Lower leg skin (tissue), 4 donors: ENCODE measurements around the gene BMP7. TPM values are rescaled to one million over a fixed set of nuclear protein-coding genes. Genes with fewer than 3 reads are reported as not detected.

Experiments used
- DNase-seq, 2 donors: peaks; one replicate each; pipeline ENCODE4 v3.0.0-alpha.2; 2019; ENCODE audit warnings: low spot score in 2 of 2
- H3K4me3 ChIP-seq: fragments of 200-600 bp; sonication (generic); 2 replicates; pipeline ENCODE4 v1.5.1; 2017; ENCODE audit warnings: mild to moderate bottlenecking, low read depth; ENCODE audit not compliant: poor library complexity, severe bottlenecking
- POLR2A ChIP-seq, 2 donors: fragments of 450-650 bp; IDR thresholded peaks; one replicate each; pipeline ENCODE4 v1.6.1; 2016 to 2017; ENCODE audit warnings: antibody characterized with exemption in 2 of 2, mild to moderate bottlenecking in 1 of 2, moderate library complexity in 1 of 2
- WGBS, 2 donors: methylation state at CpG; one replicate each; pipeline ENCODE4 v1.1.5; 2018; 5-methylcytosine and 5-hydroxymethylcytosine counted together
- intact Hi-C: fragments of 100-400 bp; cut with DNase I; formaldehyde crosslinking; loops from one replicate; pipeline ENCODE4 v1.15.0; 2023; ENCODE audit warnings: low total_unique reads
- total RNA-seq, 4 donors: library from RNA; depleted of rRNA; stranded (reverse); fragments of >200 nt; gene quantifications; one replicate each; pipeline ENCODE4 v1.1.0, GENCODE V29; 2016
- TF ChIP-seq, protein P1 (sequence below), 3 donors: fragments of 450-650 bp; IDR thresholded peaks; one replicate each; pipeline ENCODE4 v1.5.1; 2016; ENCODE audit warnings: antibody characterized with exemption in 3 of 3, mild to moderate bottlenecking in 3 of 3, moderate library complexity in 2 of 3

Gene BMP7
- total RNA-seq, 4 donors from 2014 or later = 40.5 to 66.3 (median 46.8) TPM

DNA sequence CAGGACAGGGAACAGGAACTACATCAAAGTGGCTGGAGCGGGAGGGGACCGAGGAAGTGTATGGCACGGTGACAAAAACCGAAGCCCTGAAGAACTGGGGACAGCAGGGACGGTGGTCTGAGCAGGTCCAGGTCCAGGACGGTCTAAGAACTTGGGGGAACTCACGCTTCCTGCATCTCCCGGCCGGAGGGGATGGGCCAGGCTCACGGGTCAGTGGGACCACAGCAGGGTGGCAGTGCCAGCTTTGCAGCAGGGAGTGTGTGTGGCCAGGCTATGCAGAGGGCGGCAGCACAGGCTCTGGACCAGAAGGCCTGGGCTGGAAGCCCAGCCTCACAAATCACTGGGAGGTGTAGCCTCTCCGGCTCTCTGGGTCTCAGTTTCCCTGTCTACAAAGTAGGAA is 123.8 kb downstream of the BMP7 start:
- 58 to 73% methylated on average over 10 to 12 of the region's 12 CpGs for WGBS, 2 donors
- no peak for DNase-seq
- TF ChIP-seq, protein P1, sequence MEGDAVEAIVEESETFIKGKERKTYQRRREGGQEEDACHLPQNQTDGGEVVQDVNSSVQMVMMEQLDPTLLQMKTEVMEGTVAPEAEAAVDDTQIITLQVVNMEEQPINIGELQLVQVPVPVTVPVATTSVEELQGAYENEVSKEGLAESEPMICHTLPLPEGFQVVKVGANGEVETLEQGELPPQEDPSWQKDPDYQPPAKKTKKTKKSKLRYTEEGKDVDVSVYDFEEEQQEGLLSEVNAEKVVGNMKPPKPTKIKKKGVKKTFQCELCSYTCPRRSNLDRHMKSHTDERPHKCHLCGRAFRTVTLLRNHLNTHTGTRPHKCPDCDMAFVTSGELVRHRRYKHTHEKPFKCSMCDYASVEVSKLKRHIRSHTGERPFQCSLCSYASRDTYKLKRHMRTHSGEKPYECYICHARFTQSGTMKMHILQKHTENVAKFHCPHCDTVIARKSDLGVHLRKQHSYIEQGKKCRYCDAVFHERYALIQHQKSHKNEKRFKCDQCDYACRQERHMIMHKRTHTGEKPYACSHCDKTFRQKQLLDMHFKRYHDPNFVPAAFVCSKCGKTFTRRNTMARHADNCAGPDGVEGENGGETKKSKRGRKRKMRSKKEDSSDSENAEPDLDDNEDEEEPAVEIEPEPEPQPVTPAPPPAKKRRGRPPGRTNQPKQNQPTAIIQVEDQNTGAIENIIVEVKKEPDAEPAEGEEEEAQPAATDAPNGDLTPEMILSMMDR (IDR thresholded peaks at IDR 0.05) = no peak
- no peak for TF ChIP-seq POLR2A (IDR thresholded peaks at IDR 0.05)
- H3K4me3 ChIP-seq = no peak overlapping the region
- intact Hi-C loops = no loop called here

DNA sequence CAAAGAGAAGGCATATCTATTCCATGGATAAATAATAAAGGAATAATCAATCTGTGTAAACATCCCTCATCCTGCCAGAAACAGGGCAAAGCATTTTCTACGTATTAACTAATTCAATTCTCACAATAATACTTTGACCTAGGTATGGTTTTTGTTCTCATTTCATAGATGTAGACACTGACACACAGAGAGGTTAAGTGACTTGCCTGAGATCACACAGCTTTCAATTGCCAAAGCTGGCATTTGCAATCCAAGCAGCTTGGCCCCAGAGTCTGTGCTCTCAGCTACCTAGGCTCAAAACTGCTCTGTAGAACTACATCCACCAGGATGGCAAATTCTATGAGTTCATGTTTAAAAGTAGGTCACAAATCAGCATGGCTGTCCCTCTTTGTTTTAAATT is 124.9 kb downstream of the BMP7 start:
- whole genome bisulfite sequencing, 2 donors = 91 to 95% methylated on average over 1 of the region's 1 CpG
- no peak for TF ChIP-seq POLR2A (IDR thresholded peaks at IDR 0.05)
- TF ChIP-seq, protein P1 (IDR thresholded peaks at IDR 0.05) = no peak
- H3K4me3 ChIP-seq = no peak overlapping the region
- no peak for DNase-seq
- intact Hi-C loops = no loop called here

DNA sequence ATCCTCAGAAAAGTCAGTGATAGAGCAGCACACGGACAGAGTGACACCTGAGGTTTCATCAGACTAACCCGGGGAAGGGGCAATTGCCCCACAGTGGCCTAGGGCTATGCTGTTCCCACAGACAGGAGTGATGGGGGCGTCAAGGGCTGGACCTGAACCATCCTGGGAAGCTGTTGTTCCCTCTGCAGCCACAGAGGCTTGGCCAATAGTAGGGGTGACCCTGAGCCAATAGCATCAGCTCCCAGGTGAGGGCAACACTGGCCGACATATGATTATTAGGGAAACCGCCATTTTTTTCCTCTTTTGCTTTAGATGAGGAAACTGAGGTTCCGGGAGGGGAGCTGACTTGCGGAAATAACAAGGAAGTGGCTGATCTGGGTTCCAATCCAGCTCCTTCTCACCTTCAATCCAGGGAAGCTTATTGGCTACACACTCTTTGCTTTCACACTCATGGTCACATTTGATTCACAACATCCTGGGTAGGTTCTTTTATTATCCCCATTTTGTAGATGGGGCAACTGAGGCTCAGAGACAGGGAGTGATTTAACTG is 126.0 kb downstream of the BMP7 start:
- TF ChIP-seq, protein P1 (IDR thresholded peaks at IDR 0.05) = no peak
- no peak for TF ChIP-seq POLR2A (IDR thresholded peaks at IDR 0.05)
- 79% methylated on average over 7 of the region's 7 CpGs for WGBS, 2 donors
- intact Hi-C loops = no loop called here
- H3K4me3 ChIP-seq = no peak overlapping the region
- no peak for DNase-seq

GRCh38 chr20:57139342-57140093 is 126.9 kb downstream of the BMP7 start:
- TF ChIP-seq, protein P1 (IDR thresholded peaks at IDR 0.05) = no peak
- TF ChIP-seq POLR2A (IDR thresholded peaks at IDR 0.05) = no peak
- no peak for DNase-seq
- H3K4me3 ChIP-seq = no peak overlapping the region
- 89 to 92% methylated on average over 8 of the region's 8 CpGs for WGBS, 2 donors
- intact Hi-C loops = no loop called here

- DNase-seq = no peak
- WGBS, 2 donors = 77 to 79% methylated on average over 17 of the region's 17 CpGs
- no peak overlapping the region for H3K4me3 ChIP-seq
- intact Hi-C loops = no loop called here
- no peak for TF ChIP-seq POLR2A (IDR thresholded peaks at IDR 0.05)
- TF ChIP-seq, protein P1 (IDR thresholded peaks at IDR 0.05) = no peak
Measured at GRCh38 chr20:57138198-57138995, 128.0 kb downstream of the BMP7 start.
